Measurements from ENCODE around the gene SLC9A8. TPM values are rescaled to one million over a fixed set of nuclear protein-coding genes. Genes with fewer than 3 reads are reported as not detected.

SLC9A8 gene
- total RNA-seq, 1 experiment from 2014 or later, result 6.5 TPM

DNA sequence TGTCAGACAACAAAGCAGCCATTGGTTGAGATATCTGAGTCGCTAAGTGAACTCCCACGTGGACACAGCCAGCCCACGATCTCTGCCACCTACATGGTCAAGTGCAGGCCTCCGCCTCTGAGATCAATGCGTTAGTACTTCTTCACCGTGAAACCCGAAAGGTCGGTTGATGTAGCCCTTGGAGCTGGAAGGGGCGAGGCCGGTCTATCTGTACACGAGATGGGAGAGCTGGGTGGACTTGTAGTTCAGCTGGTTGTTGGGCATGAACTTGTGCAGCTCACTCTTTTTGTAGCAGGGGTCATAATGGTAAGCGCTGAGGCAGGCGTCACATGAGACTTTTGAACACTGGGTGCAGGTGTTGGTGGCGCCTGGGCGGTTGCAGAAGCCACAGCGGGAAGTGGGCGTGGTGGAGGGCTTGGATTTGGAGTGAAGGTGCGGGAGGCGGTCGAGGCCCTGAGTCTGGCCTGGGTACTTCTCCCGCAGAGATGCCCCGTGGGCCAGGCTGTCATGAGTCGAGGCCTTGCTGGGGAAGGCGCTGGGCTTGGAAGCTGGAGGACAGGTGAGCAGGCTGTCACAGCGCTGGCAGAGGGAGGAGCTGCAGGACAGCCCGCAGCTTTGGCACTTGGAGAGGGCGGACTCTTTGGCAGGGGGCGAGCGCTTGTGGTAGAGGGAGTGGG, 92.9 kb downstream of the SLC9A8 start:
- POLR2A ChIA-PET, result no interaction called here
- DNase-seq (ENCODE audit: low spot score) (no peak), ATAC-seq (no peak)
- Mint-ChIP-seq H3K27me3 (ENCODE audit: low read depth) (no peaks in the 10 kb centered on the region), H3K9me3 (no peaks in the 10 kb centered on the region), H3K4me1 (no peaks in the 10 kb centered on the region), H3K36me3 (peaks cover 22% of the 10 kb centered on the region), H3K27ac (no peak overlapping the region), H3K4me3 (no peak overlapping the region)
- CTCF ChIA-PET, result interaction anchor here (0.5 to 2.3 kb wide), 2 partner anchors 17 to 25 kb away, joined by 3 to 8 read pairs; no protein-coding TSS in a partner anchor
- TF ChIP-seq, protein P1, sequence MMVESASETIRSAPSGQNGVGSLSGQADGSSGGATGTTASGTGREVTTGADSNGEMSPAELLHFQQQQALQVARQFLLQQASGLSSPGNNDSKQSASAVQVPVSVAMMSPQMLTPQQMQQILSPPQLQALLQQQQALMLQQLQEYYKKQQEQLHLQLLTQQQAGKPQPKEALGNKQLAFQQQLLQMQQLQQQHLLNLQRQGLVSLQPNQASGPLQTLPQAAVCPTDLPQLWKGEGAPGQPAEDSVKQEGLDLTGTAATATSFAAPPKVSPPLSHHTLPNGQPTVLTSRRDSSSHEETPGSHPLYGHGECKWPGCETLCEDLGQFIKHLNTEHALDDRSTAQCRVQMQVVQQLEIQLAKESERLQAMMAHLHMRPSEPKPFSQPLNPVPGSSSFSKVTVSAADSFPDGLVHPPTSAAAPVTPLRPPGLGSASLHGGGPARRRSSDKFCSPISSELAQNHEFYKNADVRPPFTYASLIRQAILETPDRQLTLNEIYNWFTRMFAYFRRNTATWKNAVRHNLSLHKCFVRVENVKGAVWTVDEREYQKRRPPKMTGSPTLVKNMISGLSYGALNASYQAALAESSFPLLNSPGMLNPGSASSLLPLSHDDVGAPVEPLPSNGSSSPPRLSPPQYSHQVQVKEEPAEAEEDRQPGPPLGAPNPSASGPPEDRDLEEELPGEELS (CRISPR knock-in tag; IDR thresholded peaks at IDR 0.05), result no peak
- TF ChIP-seq, protein P2, sequence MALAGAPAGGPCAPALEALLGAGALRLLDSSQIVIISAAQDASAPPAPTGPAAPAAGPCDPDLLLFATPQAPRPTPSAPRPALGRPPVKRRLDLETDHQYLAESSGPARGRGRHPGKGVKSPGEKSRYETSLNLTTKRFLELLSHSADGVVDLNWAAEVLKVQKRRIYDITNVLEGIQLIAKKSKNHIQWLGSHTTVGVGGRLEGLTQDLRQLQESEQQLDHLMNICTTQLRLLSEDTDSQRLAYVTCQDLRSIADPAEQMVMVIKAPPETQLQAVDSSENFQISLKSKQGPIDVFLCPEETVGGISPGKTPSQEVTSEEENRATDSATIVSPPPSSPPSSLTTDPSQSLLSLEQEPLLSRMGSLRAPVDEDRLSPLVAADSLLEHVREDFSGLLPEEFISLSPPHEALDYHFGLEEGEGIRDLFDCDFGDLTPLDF (CRISPR knock-in tag; IDR thresholded peaks at IDR 0.05), result no peak
- TF ChIP-seq NR2C2 (CRISPR knock-in tag; IDR thresholded peaks at IDR 0.05), result no peak
- no peak for TF ChIP-seq NFATC4 (CRISPR knock-in tag; IDR thresholded peaks at IDR 0.05)
- TF ChIP-seq, protein P3, sequence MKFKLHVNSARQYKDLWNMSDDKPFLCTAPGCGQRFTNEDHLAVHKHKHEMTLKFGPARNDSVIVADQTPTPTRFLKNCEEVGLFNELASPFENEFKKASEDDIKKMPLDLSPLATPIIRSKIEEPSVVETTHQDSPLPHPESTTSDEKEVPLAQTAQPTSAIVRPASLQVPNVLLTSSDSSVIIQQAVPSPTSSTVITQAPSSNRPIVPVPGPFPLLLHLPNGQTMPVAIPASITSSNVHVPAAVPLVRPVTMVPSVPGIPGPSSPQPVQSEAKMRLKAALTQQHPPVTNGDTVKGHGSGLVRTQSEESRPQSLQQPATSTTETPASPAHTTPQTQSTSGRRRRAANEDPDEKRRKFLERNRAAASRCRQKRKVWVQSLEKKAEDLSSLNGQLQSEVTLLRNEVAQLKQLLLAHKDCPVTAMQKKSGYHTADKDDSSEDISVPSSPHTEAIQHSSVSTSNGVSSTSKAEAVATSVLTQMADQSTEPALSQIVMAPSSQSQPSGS (CRISPR knock-in tag; IDR thresholded peaks at IDR 0.05; ENCODE audit: borderline replicate concordance, low read depth), result no peak
- no peak for TF ChIP-seq NFE2L1 (CRISPR knock-in tag; IDR thresholded peaks at IDR 0.05)
- TF ChIP-seq NR1H2 (CRISPR knock-in tag; IDR thresholded peaks at IDR 0.05), result no peak
- TF ChIP-seq, protein P4, sequence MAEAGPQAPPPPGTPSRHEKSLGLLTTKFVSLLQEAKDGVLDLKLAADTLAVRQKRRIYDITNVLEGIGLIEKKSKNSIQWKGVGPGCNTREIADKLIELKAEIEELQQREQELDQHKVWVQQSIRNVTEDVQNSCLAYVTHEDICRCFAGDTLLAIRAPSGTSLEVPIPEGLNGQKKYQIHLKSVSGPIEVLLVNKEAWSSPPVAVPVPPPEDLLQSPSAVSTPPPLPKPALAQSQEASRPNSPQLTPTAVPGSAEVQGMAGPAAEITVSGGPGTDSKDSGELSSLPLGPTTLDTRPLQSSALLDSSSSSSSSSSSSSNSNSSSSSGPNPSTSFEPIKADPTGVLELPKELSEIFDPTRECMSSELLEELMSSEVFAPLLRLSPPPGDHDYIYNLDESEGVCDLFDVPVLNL (CRISPR knock-in tag; IDR thresholded peaks at IDR 0.05; ENCODE audit: borderline replicate concordance, low read depth), result no peak
- TF ChIP-seq, protein P5, sequence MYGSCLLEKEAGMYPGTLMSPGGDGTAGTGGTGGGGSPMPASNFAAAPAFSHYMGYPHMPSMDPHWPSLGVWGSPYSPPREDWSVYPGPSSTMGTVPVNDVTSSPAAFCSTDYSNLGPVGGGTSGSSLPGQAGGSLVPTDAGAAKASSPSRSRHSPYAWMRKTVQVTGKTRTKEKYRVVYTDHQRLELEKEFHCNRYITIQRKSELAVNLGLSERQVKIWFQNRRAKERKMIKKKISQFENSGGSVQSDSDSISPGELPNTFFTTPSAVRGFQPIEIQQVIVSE (CRISPR knock-in tag; IDR thresholded peaks at IDR 0.05; ENCODE audit: borderline replicate concordance), result no peak
- no peak for TF ChIP-seq TEAD4 (CRISPR knock-in tag; IDR thresholded peaks at IDR 0.05)

DNA sequence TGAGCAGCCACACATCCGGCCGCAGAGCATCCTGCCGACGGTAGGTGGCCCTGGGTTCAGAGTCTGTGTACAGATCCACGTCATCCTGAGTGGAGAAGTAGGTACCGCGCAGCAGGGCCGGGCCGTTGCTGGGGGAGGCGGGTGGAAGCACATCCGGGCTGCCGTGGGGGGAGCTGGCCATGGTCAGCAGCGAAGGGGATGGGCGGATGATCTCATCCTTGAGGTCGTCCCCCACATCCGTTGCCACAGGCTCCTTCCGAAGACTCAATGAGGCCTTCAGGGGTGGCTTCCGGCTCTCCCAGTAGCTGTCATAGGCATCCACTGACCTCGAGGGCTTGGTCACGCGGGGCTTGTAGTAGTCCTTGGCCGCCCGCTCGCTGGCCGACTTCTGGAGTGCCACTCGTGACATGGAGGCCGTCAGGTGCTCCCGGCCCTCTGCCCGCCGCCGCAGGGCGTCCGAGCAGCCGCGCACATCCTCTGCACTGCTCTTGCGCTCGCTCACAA, 93.5 kb downstream of the SLC9A8 start:
- no peaks in the 10 kb centered on the region for H3K9me3 Mint-ChIP-seq
- H3K4me3 Mint-ChIP-seq, result no peak overlapping the region
- CTCF ChIA-PET, result interaction anchor here (0.5 to 2.3 kb wide), 3 partner anchors 18 to 29 kb away, joined by 3 to 8 read pairs (median 4); no protein-coding TSS in a partner anchor
- DNase-seq (ENCODE audit: low spot score) (no peak), ATAC-seq (no peak)
- no peaks in the 10 kb centered on the region for H3K27me3 Mint-ChIP-seq (ENCODE audit: low read depth)
- POLR2A ChIA-PET, result no interaction called here
- peaks cover 22% of the 10 kb centered on the region for H3K36me3 Mint-ChIP-seq
- no peak overlapping the region for H3K27ac Mint-ChIP-seq
- H3K4me1 Mint-ChIP-seq, result no peaks in the 10 kb centered on the region
- TF ChIP-seq ZNF219 (CRISPR knock-in tag; IDR thresholded peaks at IDR 0.05; ENCODE audit: borderline replicate concordance) (no peak), ATF1 (CRISPR knock-in tag; IDR thresholded peaks at IDR 0.05) (no peak), ESRRA (CRISPR knock-in tag; IDR thresholded peaks at IDR 0.05; ENCODE audit: borderline replicate concordance) (no peak), NFE2L1 (CRISPR knock-in tag; IDR thresholded peaks at IDR 0.05) (no peak), ZNF396 (CRISPR knock-in tag; IDR thresholded peaks at IDR 0.05; ENCODE audit: borderline replicate concordance) (no peak), ETV6 (CRISPR knock-in tag; IDR thresholded peaks at IDR 0.05) (no peak), GABPB1 (CRISPR knock-in tag; IDR thresholded peaks at IDR 0.05) (no peak), SMAD3 (CRISPR knock-in tag; IDR thresholded peaks at IDR 0.05; ENCODE audit: borderline replicate concordance) (no peak), ZBTB21 (CRISPR knock-in tag; IDR thresholded peaks at IDR 0.05; ENCODE audit: borderline replicate concordance) (no peak), KAT7 (CRISPR knock-in tag; IDR thresholded peaks at IDR 0.05; ENCODE audit: borderline replicate concordance) (no peak), FOXJ3 (CRISPR knock-in tag; IDR thresholded peaks at IDR 0.05; ENCODE audit: borderline replicate concordance) (no peak), MXD4 (CRISPR knock-in tag; IDR thresholded peaks at IDR 0.05; ENCODE audit: borderline replicate concordance) (no peak)
- TF ChIP-seq, protein P6, sequence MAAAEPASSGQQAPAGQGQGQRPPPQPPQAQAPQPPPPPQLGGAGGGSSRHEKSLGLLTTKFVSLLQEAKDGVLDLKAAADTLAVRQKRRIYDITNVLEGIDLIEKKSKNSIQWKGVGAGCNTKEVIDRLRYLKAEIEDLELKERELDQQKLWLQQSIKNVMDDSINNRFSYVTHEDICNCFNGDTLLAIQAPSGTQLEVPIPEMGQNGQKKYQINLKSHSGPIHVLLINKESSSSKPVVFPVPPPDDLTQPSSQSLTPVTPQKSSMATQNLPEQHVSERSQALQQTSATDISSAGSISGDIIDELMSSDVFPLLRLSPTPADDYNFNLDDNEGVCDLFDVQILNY (CRISPR knock-in tag; IDR thresholded peaks at IDR 0.05), result no peak
- TF ChIP-seq, protein P7, sequence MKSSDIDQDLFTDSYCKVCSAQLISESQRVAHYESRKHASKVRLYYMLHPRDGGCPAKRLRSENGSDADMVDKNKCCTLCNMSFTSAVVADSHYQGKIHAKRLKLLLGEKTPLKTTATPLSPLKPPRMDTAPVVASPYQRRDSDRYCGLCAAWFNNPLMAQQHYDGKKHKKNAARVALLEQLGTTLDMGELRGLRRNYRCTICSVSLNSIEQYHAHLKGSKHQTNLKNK (CRISPR knock-in tag; IDR thresholded peaks at IDR 0.05), result no peak
- TF ChIP-seq, protein P8, sequence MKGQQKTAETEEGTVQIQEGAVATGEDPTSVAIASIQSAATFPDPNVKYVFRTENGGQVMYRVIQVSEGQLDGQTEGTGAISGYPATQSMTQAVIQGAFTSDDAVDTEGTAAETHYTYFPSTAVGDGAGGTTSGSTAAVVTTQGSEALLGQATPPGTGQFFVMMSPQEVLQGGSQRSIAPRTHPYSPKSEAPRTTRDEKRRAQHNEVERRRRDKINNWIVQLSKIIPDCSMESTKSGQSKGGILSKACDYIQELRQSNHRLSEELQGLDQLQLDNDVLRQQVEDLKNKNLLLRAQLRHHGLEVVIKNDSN (CRISPR knock-in tag; IDR thresholded peaks at IDR 0.05), result no peak
- TF ChIP-seq, protein P3 (CRISPR knock-in tag; IDR thresholded peaks at IDR 0.05; ENCODE audit: borderline replicate concordance, low read depth), result no peak
